ENCODE measurements around the gene FAM229A. TPM values are rescaled to one million over a fixed set of nuclear protein-coding genes. Genes with fewer than 3 reads are reported as not detected.
"Not testable (repeated sequence)": the region's sequence is repeated elsewhere in the genome, so short reads cannot be mapped to it uniquely, and the experiment has no call there.

Gene FAM229A
- total RNA-seq, 2 experiments from 2014 or later, result 2.8 to 3.6 TPM

DNA sequence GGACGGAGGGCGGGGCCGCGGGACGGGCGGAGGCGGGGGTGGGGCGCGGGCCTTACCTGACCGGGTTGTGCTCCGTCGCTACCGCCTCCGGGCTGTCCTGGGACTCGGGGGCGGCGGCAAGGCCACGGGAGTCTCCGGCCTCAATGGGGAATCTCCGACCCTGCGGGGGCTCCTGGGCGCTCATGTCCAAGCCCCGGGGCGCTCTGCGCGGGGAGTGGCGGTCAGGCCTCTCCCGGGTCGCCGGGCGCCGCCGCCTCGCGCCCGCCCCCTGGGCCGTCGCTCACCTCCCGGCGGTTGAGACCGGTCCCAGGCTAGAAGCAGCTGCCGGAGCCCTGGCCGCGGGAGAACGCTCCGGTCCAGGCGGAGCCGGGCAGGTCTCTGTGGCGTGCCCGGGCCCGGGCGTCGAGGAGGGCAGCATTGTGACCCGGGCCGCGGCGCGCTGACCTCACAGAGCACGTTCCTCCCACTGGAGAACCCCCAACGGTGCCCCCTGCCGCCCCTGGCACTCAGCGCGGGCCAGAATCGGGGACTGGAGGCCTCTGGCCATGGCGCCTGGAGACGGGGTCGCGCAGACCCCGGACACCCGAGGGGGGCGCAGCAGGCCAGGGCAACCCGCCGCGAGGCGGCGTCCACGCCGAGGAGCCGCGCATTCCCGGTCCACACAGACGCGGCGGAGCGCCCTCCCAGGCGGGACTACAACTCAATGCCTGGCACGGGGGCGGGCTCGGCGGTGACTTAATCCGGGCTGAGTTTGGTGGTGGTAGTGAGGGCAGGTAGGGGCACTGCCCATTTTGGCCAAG lies 411 bp downstream of the FAM229A start:
- DNase-seq, result peak; percentile 37
- no peak overlapping the region for H3K27ac Mint-ChIP-seq
- peaks cover 13% of the 10 kb centered on the region for H3K36me3 Mint-ChIP-seq
- peaks cover 27% of the 10 kb centered on the region for H3K4me1 Mint-ChIP-seq
- no peaks in the 10 kb centered on the region for H3K27me3 Mint-ChIP-seq
- no peak overlapping the region for H3K4me3 Mint-ChIP-seq
- no peaks in the 10 kb centered on the region for H3K9me3 Mint-ChIP-seq

DNA sequence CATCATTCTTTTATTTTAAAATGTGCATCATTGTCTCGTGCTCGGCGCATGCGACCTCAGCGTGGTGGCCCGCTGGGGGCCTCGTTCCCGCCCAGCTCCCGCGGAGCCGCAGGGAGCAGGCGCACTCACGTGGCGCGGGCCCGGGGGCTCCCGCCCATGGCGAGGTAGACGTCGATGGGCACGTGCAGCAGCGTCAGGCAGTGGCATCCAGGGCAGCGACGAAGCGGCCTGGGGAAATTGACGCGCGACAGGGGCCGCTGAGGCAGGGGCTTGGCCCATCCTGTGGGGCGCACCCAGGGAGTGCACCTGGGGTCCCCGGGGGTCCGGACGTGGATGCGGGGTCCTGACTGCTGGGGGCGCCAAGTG lies 994 bp downstream of the FAM229A start:
- Mint-ChIP-seq H3K36me3 (peaks cover 13% of the 10 kb centered on the region), H3K9me3 (no peaks in the 10 kb centered on the region), H3K4me3 (no peak overlapping the region), H3K27ac (no peak overlapping the region), H3K4me1 (peaks cover 27% of the 10 kb centered on the region), H3K27me3 (no peaks in the 10 kb centered on the region)
- DNase-seq, result no peak

DNA sequence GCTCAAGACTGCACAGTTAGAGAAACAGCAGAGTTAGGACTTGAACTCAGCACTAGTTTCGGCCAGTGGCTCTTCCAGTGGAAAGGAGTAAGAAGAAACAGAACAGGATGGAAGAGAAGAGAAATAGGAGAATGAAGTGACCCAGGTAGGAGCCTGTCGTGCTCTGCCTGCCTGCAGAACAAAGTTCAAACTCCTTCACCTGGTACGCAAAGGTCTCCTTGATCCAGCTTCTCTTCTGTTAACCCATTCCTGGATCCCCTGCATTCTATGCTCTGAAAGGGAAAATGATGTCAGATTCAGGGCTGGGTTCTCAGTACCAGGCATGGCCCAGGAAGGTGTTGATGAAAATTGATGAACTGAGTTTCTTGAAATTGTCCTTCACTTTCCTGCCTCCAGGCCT lies 3.9 kb downstream of the FAM229A start:
- Mint-ChIP-seq H3K4me3 (no peak overlapping the region), H3K9me3 (no peaks in the 10 kb centered on the region), H3K36me3 (peaks cover 12% of the 10 kb centered on the region), H3K27me3 (no peaks in the 10 kb centered on the region), H3K27ac (no peak overlapping the region), H3K4me1 (peaks cover 25% of the 10 kb centered on the region)
- no peak for DNase-seq

DNA sequence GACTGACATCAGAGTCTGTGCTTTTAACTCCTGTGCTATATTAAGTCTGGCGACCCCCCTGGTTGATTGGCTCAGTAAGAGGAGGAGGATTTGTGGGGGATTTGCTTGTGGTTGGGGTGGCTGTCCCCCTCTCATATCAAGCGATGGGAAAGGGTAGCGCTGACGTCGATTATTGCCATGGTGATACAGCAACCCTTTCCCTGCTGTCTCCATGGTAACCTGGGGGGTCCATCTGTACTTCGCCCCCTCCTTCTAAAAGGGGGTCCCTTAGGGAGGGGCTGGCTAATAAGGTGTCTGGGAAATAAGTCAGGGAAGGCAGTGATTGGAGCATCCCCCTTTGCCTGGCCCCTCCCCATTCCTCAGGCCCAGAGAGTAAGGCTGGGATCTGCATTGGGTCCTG lies 4.7 kb downstream of the FAM229A start:
- no peaks in the 10 kb centered on the region for H3K9me3 Mint-ChIP-seq
- no peaks in the 10 kb centered on the region for H3K27me3 Mint-ChIP-seq
- no peak for DNase-seq
- no peak overlapping the region for H3K4me3 Mint-ChIP-seq
- peaks cover 25% of the 10 kb centered on the region for H3K4me1 Mint-ChIP-seq
- peaks cover 7% of the 10 kb centered on the region for H3K36me3 Mint-ChIP-seq
- H3K27ac Mint-ChIP-seq, result no peak overlapping the region

DNA sequence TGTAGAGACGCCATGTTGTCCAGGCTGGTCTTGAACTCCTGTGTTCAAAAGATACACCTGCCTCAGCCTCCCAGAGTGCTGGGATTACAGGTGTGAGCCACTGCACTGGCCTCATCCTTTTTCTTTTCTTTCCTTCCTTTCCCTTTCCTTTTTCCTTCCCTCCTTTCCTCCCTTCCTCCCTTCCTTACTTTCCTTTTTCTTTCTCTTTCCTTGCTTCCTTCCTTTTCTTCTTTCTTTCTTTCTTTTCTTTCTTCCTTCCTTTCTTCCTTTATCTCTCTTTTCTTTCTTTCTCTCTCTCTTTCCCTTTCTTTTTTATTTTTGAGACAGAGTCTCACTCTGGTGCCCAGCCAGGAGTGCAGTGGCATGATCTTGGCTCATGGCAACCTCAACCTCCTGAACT lies 5.8 kb downstream of the FAM229A start:
- H3K4me1 Mint-ChIP-seq, result peaks cover 21% of the 10 kb centered on the region
- DNase-seq, result no peak
- H3K4me3 Mint-ChIP-seq, result no peak overlapping the region
- H3K9me3 Mint-ChIP-seq, result no peaks in the 10 kb centered on the region
- H3K27me3 Mint-ChIP-seq, result no peaks in the 10 kb centered on the region
- H3K27ac Mint-ChIP-seq, result no peak overlapping the region
- H3K36me3 Mint-ChIP-seq, result peaks cover 7% of the 10 kb centered on the region

DNA sequence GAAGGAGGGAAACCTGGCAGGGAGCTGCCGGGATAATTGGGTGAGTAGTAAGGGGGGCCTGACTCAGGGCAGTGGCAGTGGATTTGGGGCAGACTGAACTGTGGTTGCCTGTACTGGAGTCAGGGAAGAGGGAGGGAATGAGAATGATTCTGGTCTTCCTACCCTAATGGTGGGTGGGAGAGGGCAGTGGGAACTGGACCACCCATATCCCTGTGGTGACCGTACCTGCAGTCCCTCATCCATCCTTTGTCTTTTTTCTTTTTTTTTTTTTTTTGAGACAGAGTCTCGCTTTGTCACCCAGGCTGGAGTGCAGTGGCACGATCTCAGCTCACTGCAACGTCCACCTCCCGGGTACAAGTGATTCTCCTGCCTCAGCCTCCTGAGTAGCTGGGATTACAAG lies 6.5 kb downstream of the FAM229A start:
- H3K4me1 Mint-ChIP-seq, result peaks cover 18% of the 10 kb centered on the region
- not testable (repeated sequence) for DNase-seq, H3K36me3 Mint-ChIP-seq, H3K4me3 Mint-ChIP-seq, H3K9me3 Mint-ChIP-seq, H3K27me3 Mint-ChIP-seq, H3K27ac Mint-ChIP-seq

DNA sequence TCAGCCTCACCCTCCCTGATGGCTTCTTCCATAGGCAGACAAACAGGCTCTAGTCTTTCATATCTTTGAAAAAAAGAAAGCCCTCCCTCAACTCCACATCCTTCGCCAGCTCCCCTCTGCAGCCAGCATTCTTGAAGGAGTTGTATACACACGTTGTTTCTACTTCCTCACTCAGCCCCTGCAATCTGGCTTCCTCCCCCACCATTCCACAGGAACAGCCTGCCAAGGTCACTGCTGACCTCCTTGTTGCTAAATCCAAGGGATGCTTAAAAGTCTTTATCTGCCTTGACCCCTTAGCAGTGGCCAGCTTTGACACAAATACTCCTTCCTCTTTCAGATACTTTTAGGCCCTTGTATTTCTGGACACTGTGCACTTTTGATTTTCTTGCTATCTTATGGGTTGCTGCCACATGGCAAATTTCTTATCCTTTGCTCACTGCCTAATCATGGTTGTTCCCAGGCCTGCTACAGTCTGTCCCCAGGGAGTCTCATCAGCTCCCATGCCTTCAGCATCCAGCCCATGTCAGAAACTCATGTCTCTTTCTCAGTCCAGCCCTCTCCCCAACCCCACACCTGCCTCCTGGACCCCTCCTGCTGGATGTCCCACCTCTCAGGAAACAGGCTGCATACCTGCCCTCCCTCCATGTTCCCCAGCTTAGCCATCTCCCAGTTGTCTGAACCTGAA lies 8.3 kb downstream of the FAM229A start:
- no peak for DNase-seq
- Mint-ChIP-seq H3K27ac (no peak overlapping the region), H3K4me1 (peaks cover 16% of the 10 kb centered on the region), H3K4me3 (no peak overlapping the region), H3K9me3 (peaks cover 6% of the 10 kb centered on the region), H3K27me3 (no peaks in the 10 kb centered on the region), H3K36me3 (peaks cover 6% of the 10 kb centered on the region)

DNA sequence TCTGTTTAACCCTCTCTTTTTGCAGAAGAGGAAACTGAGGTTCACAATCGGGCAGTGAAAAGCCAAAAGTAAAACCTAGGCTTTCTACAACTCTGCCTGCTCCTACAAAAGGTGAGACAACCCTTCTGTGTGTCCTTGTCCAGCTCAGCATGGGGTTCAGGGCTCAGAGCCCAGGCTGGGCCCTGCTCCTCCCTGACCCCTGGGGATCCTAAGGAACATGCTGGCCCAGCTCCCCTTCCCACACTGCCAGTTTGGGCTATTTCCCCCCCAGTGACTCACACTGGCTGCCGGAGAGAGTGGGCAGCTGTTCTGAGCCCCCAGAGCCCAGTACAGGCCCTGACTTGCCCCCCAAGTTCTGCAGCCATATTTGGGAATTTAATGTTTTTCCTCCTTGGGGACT lies 8.9 kb downstream of the FAM229A start:
- Mint-ChIP-seq H3K4me1 (peaks cover 18% of the 10 kb centered on the region), H3K27me3 (no peaks in the 10 kb centered on the region), H3K36me3 (peaks cover 6% of the 10 kb centered on the region), H3K4me3 (no peak overlapping the region), H3K9me3 (peaks cover 6% of the 10 kb centered on the region), H3K27ac (no peak overlapping the region)
- DNase-seq, result no peak

DNA sequence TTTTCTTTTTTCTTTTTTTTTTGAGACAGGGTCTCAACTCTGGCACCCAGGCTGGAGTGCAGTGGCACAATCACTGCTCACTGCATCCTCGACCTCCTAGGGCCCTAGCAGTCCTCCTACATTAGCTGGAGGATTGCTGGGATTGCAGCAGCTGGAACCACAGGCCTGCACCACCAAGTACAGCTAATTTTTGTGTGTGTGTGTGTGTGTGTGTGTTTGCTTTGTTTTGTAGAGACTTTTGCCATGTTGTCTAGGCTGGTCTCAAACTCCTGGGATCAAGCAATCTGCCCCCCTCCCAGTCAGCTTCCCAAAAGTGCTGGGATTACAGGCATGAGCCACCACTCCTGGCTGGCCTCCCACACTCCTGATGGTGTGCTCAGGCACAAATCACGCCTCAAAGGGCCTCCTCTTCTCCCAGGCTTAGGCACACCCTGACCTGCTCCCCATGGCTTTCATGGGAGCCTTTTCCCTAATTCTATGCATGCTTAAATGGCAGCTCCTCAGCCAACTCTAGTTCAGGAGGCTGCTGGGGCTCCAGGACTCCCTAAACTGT lies 9.4 kb downstream of the FAM229A start:
- no peaks in the 10 kb centered on the region for H3K27me3 Mint-ChIP-seq
- H3K27ac Mint-ChIP-seq, result no peak overlapping the region
- peaks cover 6% of the 10 kb centered on the region for H3K36me3 Mint-ChIP-seq
- H3K4me1 Mint-ChIP-seq, result peaks cover 15% of the 10 kb centered on the region
- no peak overlapping the region for H3K4me3 Mint-ChIP-seq
- no peak for DNase-seq
- peaks cover 6% of the 10 kb centered on the region for H3K9me3 Mint-ChIP-seq

DNA sequence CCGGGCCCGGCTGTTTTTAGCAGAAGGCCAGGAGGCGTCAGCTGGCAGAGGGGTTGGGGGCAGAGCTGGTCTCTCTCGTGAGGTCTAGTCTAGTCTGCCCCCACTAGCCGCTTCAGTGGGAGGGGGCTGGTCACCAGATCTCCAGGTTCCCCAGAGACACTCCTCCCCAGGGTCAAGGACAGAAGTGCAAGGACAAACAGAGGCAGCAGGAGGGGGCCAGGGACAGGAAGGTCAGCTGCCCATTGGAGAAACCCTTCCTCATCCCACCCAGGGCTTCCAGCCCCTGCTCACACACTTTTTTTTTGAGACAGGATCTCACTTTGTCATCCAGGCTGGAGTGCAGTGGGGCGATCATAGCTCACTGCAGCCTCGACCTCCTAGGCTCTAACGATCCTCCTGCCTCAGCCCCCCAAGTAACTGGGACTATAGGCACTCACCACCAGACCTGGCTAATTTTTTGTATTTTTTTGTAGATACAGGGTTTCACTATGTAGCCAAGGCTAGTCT lies 10.0 kb downstream of the FAM229A start:
- Mint-ChIP-seq H3K9me3 (peaks cover 6% of the 10 kb centered on the region), H3K36me3 (peaks cover 6% of the 10 kb centered on the region), H3K4me3 (peak overlapping the region; percentile 58), H3K4me1 (peaks cover 15% of the 10 kb centered on the region), H3K27me3 (no peaks in the 10 kb centered on the region), H3K27ac (no peak overlapping the region)
- DNase-seq, result no peak

DNA sequence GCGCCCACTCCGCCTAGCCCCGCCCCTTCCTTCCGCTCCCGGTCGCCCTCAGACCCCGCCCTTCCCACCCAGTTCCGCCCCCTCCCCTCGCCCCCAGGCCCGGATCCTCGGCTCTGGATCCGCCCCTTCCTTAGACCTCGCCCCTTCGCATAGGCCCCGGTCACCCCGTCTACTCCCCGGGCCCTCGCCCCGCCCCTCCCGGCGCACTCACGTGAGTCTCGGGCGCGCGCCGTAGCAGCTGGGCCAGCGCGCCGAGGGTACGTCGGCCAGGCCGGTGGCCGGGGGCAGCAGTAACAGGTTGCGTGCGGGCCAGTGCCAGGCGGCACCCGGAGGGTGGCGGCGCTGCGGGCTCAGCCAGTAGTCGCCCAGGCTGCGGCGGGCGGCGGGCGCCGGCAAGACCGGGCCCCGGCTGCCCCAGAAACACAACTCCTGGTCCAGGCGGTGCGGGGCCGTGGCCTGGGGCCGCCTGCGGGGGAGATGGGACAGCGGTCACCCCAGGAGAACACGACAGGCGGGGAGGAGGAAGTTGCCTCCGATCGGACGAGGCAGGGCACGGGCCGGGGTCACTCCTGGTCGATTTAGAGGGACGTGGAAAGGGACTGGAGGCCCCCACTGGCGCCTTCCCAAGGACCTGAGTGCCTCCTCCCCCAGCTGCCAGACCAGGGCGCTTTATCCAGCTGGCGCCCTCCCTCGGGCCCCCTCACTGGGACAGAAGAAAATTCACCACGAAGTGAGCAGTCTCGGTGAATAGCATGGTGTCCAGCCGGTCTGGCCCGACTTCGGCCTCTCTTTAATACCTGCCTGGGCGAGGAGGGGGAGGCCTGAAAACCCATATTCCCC lies 10.7 kb downstream of the FAM229A start:
- peak overlapping the region; percentile 77 for H3K27ac Mint-ChIP-seq

DNA sequence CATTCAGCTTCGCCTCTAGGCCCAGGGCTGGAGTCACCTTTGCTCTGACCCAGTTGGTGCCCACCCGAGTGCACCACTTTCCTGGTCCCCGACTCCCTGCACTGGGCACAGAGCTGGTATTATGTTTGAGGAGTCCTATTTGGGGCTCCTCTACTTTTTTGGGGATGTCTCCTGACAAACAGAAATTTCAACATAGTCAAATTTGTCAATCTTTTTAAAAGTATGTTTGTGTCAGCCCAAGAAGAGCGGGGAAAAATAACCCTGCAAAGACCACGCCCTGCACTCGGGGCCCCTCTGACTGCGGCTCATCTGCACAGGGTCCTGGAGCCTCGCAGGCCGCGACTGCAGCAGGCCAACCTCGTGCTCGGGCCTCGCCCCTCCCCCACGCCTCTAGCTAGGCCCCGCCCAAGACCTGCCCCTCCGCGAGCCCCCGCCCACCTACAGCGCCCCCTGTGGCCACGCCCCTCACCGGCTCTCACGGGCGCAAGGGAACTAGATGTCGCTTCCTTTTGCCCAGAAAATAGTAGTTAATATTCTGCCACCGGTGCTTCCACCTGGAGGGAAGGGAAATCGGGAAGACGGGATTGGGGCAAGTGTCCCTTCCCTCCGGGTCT lies 11.4 kb downstream of the FAM229A start:
- Mint-ChIP-seq H3K9me3 (peaks cover 6% of the 10 kb centered on the region), H3K27me3 (no peaks in the 10 kb centered on the region), H3K4me1 (peaks cover 23% of the 10 kb centered on the region), H3K36me3 (peaks cover 6% of the 10 kb centered on the region), H3K27ac (peak overlapping the region; percentile 77), H3K4me3 (peak overlapping the region; percentile 80)
- DNase-seq, result peak; percentile 80

More for the DNA sequence above, 10.7 kb downstream of the FAM229A start:
- DNase-seq, result peak; percentile 88
- peaks cover 6% of the 10 kb centered on the region for H3K9me3 Mint-ChIP-seq
- H3K4me3 Mint-ChIP-seq, result peak overlapping the region; percentile 80
- peaks cover 17% of the 10 kb centered on the region for H3K4me1 Mint-ChIP-seq
- H3K27me3 Mint-ChIP-seq, result no peaks in the 10 kb centered on the region
- peaks cover 6% of the 10 kb centered on the region for H3K36me3 Mint-ChIP-seq

DNA sequence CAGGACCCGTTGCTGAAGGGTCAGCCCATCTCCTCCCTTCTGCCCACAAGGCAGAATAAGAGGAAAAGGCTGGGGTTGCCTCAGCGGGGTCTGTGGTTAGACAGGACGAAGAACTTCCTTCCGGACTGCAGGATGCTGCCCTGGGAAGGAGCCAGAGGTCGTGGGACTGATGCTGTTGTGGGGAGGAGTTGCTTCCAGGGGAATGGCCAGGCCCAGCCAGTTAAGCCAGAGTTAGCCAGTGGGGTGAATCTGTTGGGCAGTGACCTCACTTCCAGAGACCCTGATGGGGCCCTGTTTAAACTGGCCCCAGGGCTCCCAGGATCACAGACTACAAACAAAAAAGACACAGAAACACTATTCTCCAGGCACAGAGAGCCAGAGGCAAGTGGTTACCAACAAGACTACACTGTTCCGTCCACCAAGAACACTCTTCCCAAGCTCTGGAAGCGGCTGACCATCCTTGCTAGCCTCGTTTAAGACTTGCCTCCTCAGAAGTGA lies 13.0 kb downstream of the FAM229A start:
- peak overlapping the region; percentile 49 for H3K27ac Mint-ChIP-seq
- no peak overlapping the region for H3K4me3 Mint-ChIP-seq
- no peaks in the 10 kb centered on the region for H3K27me3 Mint-ChIP-seq
- DNase-seq, result no peak
- peaks cover 6% of the 10 kb centered on the region for H3K9me3 Mint-ChIP-seq
- peaks cover 6% of the 10 kb centered on the region for H3K36me3 Mint-ChIP-seq
- H3K4me1 Mint-ChIP-seq, result peaks cover 32% of the 10 kb centered on the region

DNA sequence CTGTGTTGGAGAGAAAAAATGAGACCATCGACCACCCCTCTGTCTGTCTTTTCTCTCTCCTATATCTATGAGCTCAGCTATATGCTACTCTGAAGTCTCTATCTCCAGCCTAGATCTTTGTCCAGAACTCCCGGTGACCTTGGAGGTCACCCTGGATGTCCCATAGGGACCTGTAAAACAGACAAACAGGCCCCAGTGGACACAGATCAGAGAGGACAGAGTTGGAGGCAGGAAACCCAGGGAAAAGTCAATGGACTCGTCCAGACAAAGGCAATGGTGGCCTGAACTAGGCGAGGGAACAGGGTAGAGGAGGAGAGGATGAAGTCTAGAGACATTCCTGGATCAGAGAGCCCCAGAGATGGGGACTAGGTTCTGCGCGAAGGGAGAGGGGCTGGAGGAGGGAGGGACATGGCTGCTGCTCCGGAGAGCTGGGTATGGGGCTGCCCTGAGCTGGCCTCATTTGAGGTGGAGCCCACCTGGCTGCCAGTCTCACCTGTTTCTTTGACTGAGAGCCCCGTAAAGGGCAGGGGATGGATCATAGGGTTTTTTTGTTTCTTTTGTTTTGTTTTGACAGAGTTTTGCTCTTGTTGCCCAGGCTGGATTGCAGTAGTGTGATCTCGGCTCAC lies 15.6 kb downstream of the FAM229A start:
- Mint-ChIP-seq H3K9me3 (peaks cover 6% of the 10 kb centered on the region), H3K4me1 (peaks cover 35% of the 10 kb centered on the region), H3K27ac (no peak overlapping the region), H3K4me3 (no peak overlapping the region), H3K36me3 (peaks cover 6% of the 10 kb centered on the region), H3K27me3 (no peaks in the 10 kb centered on the region)
- DNase-seq, result no peak
